Measurements from ENCODE around the gene METTL2B.

METTL2B gene

DNA sequence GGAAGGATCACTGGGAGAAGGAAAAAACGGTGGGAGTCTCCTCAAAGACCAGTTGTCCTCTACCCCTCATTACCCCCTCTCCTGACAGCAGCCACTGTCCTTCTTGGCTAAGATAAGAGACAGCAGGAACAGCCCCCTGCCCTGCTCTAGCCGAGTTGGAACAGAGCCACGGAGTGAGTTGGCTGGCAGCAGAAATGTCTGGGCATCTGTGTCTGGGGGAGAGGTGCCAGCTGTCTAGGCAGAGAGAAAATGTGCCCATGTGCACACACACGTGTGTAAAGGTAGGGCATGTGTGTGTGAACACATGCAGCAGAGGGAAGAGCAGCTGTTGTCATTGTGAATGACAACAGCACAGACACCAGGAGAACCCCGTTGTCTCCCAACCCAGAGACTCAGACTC is 30.2 kb upstream of the METTL2B start:
- Histone ChIP-seq H3K4me3 (ENCODE audit: low read depth in 1 of 2, low read length in 2 of 2) (no peak overlapping the region), H3K36me3 (ENCODE audit: control insufficient read depth in 1 of 2, insufficient read depth in 2 of 2, low read length in 2 of 2) (no peaks in the 10 kb centered on the region), H3K27me3 (ENCODE audit: low read depth, low read length) (no peaks in the 10 kb centered on the region), H3K4me1 (ENCODE audit: control insufficient read depth in 1 of 2, insufficient read depth in 2 of 2, low read length in 2 of 2) (no peaks in the 10 kb centered on the region), H3K27ac (ENCODE audit: low read length) (no peak overlapping the region), H3K9me3 (ENCODE audit: control insufficient read depth in 1 of 2, low read length in 2 of 2) (no peaks in the 10 kb centered on the region)

DNA sequence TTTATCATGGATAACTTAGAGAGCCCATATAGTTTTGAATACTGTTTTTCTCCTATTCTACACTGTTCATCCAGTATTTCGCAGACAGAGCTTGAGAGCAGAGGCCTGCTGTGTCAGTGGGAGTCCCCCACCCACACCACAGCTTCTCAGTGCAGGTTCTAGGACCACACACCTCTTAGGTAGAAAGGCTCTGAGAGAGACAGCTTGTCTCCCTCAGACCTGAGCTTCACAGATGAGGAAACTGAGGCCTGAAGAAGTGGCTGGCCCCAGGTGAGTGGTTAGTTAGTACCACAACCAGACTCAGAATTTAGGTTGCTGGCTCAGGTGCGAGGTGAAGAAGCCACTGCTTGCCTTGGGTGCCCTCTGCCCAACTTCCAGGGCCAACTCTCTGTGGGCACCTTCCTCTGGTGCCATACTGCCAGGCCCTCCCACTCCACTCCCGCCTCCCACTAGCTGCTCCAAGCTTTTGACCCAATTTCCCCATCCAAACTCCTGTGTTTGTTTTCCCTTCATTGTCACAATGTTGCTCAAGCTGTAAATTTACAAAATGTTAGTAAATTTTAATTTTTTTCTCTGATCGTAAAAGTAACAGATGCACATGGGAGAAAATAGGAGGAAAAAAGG is 28.5 kb upstream of the METTL2B start:
- H3K4me1 ChIP-seq (ENCODE audit: control insufficient read depth in 1 of 2, insufficient read depth in 2 of 2, low read length in 2 of 2) = no peaks in the 10 kb centered on the region
- no peaks in the 10 kb centered on the region for H3K9me3 ChIP-seq (ENCODE audit: control insufficient read depth in 1 of 2, low read length in 2 of 2)
- H3K27ac ChIP-seq (ENCODE audit: low read length) = no peak overlapping the region
- no peaks in the 10 kb centered on the region for H3K27me3 ChIP-seq (ENCODE audit: low read depth, low read length)
- no peak overlapping the region for H3K4me3 ChIP-seq (ENCODE audit: low read depth in 1 of 2, low read length in 2 of 2)
- no peaks in the 10 kb centered on the region for H3K36me3 ChIP-seq (ENCODE audit: control insufficient read depth in 1 of 2, insufficient read depth in 2 of 2, low read length in 2 of 2)

DNA sequence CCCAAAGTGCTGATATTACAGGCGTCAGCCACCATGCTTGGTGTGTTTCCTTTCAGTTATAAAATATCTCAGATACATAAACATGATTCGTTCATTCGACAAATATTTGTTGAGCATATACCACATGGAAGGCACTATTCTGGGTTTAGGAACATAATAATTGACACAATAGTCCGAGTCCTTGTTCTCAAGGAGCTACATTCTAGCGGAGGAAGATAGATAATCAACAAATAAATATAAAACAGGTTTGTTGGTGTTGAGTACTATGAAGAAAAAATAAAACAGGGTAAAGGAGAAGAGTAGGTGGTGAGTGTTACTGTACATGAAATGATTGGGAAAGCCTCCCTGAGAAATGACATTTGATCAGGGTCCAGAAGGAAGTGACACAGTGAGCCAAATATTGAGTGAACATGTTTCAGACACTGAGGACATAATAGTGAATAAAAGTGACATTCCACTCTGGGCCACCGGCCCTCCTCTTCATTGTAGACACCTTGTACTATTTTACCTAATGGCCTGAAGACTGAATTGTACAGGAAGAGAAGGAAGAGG is 27.7 kb upstream of the METTL2B start:
- Histone ChIP-seq H3K27me3 (ENCODE audit: low read depth, low read length) (no peaks in the 10 kb centered on the region), H3K36me3 (ENCODE audit: control insufficient read depth in 1 of 2, insufficient read depth in 2 of 2, low read length in 2 of 2) (no peaks in the 10 kb centered on the region), H3K4me3 (ENCODE audit: low read depth in 1 of 2, low read length in 2 of 2) (no peak overlapping the region), H3K9me3 (ENCODE audit: control insufficient read depth in 1 of 2, low read length in 2 of 2) (no peaks in the 10 kb centered on the region), H3K4me1 (ENCODE audit: control insufficient read depth in 1 of 2, insufficient read depth in 2 of 2, low read length in 2 of 2) (peaks cover 3 to 5% of the 10 kb centered on the region in 2 donors), H3K27ac (ENCODE audit: low read length) (no peak overlapping the region)

DNA sequence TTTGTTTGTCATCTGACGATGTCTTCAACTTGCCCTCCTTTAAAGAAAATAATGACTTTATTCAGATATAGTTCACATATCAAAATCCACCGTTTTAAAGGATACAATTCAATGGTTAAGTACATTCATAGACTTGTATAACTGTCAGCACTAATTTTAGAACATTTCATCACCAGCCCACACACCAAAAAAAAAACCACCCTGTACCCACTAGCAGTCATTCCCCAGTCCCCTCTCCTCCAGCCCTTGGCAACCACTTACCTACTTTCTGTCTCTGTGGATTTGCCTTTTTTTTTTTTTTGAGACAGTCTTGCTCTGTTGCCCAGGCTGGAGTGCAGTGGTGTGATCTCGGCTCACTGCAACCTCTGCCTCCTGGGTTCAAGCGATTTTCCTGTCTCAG is 26.1 kb upstream of the METTL2B start:
- Histone ChIP-seq H3K4me1 (ENCODE audit: control insufficient read depth in 1 of 2, insufficient read depth in 2 of 2, low read length in 2 of 2) (peaks cover 9 to 15% of the 10 kb centered on the region in 2 donors), H3K27me3 (ENCODE audit: low read depth, low read length) (no peaks in the 10 kb centered on the region), H3K27ac (ENCODE audit: low read length) (no peak overlapping the region), H3K9me3 (ENCODE audit: control insufficient read depth in 1 of 2, low read length in 2 of 2) (no peaks in the 10 kb centered on the region), H3K36me3 (ENCODE audit: control insufficient read depth in 1 of 2, insufficient read depth in 2 of 2, low read length in 2 of 2) (no peaks in the 10 kb centered on the region), H3K4me3 (ENCODE audit: low read depth in 1 of 2, low read length in 2 of 2) (no peak overlapping the region)

DNA sequence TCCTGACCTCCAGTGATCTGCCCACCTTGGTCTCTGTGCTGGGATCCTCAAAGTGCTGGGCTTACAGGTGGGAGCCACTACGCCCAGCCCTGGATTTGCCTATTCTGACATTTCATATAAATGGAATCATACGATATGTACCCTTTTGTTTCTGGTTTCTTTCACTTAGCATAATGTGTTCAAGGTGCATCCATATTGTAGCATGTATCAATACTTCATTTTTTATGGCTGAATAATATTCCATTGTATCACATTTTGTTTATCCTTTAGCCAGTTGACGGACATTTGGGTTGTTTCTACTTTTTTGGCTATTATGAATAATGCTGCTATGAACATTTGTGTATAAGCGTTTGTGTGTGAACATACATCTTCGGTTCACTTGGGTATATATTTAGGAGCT is 25.6 kb upstream of the METTL2B start:
- Histone ChIP-seq H3K4me3 (ENCODE audit: low read depth in 1 of 2, low read length in 2 of 2) (no peak overlapping the region), H3K4me1 (ENCODE audit: control insufficient read depth in 1 of 2, insufficient read depth in 2 of 2, low read length in 2 of 2) (peaks cover 9 to 16% of the 10 kb centered on the region in 2 donors), H3K9me3 (ENCODE audit: control insufficient read depth in 1 of 2, low read length in 2 of 2) (no peaks in the 10 kb centered on the region), H3K27ac (ENCODE audit: low read length) (no peak overlapping the region), H3K36me3 (ENCODE audit: control insufficient read depth in 1 of 2, insufficient read depth in 2 of 2, low read length in 2 of 2) (no peaks in the 10 kb centered on the region), H3K27me3 (ENCODE audit: low read depth, low read length) (no peaks in the 10 kb centered on the region)

DNA sequence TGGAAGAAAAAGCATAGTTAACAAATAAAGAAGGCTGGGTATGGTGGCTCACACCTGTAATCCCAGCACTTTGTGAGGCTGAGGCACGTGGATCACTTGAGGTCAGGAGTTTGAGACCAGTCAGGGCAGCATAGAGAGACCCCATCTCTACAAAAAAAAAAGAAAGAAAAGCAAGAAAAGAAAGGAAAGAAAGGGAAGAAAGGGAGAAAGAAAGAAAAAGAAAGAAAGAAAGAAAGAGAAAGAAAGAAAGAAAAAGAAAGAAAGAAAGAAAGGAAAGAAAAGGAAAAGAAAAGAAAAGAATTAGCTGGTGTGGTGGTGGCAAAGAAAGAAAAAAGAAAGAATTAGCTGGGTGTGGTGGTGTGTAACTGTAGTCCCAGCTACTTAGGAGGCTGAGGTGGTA is 24.0 kb upstream of the METTL2B start:
- Histone ChIP-seq H3K4me1 (ENCODE audit: control insufficient read depth in 1 of 2, insufficient read depth in 2 of 2, low read length in 2 of 2) (peaks cover 9 to 28% of the 10 kb centered on the region in 2 donors), H3K27me3 (ENCODE audit: low read depth, low read length) (no peaks in the 10 kb centered on the region), H3K4me3 (ENCODE audit: low read depth in 1 of 2, low read length in 2 of 2) (no peak overlapping the region), H3K27ac (ENCODE audit: low read length) (no peak overlapping the region), H3K36me3 (ENCODE audit: control insufficient read depth in 1 of 2, insufficient read depth in 2 of 2, low read length in 2 of 2) (no peaks in the 10 kb centered on the region), H3K9me3 (ENCODE audit: control insufficient read depth in 1 of 2, low read length in 2 of 2) (no peaks in the 10 kb centered on the region)

DNA sequence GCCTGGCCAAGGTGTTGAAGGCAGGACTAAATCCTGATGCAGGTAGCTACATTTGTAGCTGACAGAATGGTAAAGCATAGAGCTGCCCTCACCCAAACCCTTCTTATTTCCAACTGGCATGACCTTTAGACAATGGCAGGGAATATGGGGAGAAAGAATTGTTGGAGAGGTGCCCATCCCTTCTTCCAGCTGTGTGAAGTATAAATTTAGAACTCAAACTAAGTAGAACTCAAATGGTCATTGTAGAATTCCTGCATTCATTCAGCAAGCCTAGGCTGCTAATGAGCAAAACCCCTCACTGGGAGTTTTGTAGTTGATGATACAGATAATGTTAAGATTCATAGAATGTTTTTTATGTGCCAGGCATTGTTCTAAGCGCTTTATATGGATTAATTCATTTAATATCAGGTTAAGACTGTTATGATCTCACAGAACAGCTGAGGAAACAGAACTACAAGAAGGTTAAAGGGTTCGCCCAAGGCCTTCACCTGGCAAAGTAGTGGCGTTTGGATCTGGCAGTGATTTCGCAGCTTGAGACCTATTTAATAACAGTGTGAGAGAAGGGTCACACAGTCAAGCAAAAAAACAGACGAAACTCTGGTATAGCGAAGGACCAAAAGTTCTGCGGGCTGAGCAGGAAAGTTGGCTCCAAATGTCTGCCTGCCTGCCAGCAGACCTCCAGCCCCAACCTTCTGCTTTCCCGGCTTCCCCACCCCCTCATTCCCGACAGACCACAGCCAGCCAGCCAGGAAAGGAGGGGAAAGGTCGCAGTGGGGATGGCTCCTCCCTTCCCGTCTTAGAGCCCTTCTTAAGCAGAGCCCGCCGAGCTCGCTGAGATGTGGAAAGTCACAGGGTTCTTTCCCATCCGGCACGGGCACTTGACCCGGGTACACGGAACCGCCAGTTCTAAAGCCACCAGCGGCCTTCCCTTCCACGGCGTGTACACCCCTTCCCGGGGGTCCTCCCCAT is 22.4 kb upstream of the METTL2B start:
- Histone ChIP-seq H3K4me3 (ENCODE audit: low read depth in 1 of 2, low read length in 2 of 2) (peak overlapping the region; percentile 32 to 86), H3K27ac (ENCODE audit: low read length) (peak overlapping the region; percentile 97), H3K4me1 (ENCODE audit: control insufficient read depth in 1 of 2, insufficient read depth in 2 of 2, low read length in 2 of 2) (peaks cover 15 to 34% of the 10 kb centered on the region in 2 donors), H3K9me3 (ENCODE audit: control insufficient read depth in 1 of 2, low read length in 2 of 2) (no peaks in the 10 kb centered on the region), H3K36me3 (ENCODE audit: control insufficient read depth in 1 of 2, insufficient read depth in 2 of 2, low read length in 2 of 2) (no peaks in the 10 kb centered on the region), H3K27me3 (ENCODE audit: low read depth, low read length) (no peaks in the 10 kb centered on the region)

DNA sequence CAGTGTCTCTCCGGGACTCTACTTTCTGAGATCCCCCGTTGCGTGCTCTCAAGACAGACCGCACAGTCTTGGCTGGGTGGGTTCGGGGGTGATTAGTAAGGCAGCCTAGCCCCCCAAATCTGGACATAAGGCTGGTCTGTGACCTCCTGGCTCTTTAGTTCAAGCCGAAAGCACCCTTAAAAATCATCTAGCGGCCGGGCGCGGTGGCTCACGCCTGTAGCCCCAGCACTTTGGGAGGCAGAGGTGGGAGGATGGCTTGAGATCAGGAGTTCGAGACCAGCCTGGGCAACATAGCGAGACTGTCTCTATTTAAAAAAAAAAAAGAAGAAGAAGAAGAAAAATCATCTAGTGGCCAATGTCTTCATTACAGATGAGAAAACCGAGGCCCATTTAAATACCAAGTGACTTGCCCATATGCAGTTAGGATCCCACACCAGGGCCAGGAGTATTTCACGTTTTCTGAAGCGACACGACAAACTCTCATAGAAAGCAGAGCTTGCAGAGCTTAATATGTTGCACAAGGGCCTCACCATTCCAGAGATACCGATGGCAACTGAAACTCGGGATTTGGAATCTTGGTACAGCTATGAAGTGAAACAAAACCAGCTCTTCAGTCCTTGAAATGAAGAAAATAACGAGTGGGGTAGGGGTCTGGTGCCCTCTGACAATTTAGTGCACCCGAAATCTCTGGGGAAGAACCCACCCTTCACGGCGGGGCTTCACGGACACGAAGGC is 21.6 kb upstream of the METTL2B start:
- Histone ChIP-seq H3K4me1 (ENCODE audit: control insufficient read depth in 1 of 2, insufficient read depth in 2 of 2, low read length in 2 of 2) (peaks cover 18 to 36% of the 10 kb centered on the region in 2 donors), H3K4me3 (ENCODE audit: low read depth in 1 of 2, low read length in 2 of 2) (peak overlapping the region; percentile 86 to 88), H3K27me3 (ENCODE audit: low read depth, low read length) (no peaks in the 10 kb centered on the region), H3K36me3 (ENCODE audit: control insufficient read depth in 1 of 2, insufficient read depth in 2 of 2, low read length in 2 of 2) (no peaks in the 10 kb centered on the region), H3K27ac (ENCODE audit: low read length) (peak overlapping the region; percentile 97), H3K9me3 (ENCODE audit: control insufficient read depth in 1 of 2, low read length in 2 of 2) (no peaks in the 10 kb centered on the region)

DNA sequence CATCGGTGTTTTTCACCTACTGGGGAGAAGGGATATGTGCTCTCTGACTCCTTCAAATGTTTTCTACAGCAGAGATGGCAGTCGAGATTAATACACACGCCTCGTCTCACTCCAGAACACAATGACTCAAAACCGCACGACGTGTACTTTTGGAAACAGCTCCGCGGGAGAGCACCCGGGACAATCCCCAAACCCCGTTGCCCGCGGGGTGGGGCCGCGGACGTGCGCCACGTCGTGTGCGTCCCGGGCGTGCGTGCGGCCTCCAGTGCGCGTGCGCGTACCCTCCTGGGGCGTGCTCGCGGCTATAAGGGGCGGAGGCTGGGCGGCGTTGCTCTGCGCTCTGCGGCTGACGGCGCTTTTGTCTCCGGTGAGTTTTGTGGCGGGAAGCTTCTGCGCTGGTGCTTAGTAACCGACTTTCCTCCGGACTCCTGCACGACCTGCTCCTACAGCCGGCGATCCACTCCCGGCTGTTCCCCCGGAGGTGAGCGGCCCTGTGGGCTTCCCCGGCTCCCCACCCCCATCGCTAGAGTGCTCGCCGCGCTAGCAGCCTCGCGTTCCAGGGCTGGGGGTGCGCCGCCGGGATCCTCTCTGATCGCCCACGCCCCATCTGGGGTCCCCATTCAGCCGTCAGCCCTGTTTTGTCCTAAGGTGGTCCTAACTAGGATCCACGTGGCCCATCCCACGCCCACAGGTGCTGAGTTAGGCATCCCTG is 20.8 kb upstream of the METTL2B start, which contains the start of gene HILPDA:
HILPDA (plus strand) TSS at position 336 of the 712 bp plus-strand sequence. CDS start 1,391 bp downstream, outside the sequence.
- Histone ChIP-seq H3K36me3 (ENCODE audit: control insufficient read depth in 1 of 2, insufficient read depth in 2 of 2, low read length in 2 of 2) (no peaks in the 10 kb centered on the region), H3K4me3 (ENCODE audit: low read depth in 1 of 2, low read length in 2 of 2) (peak within 1 kb of the TSS; percentile 86 to 88), H3K27ac (ENCODE audit: low read length) (peak within 1 kb of the TSS; percentile 97), H3K27me3 (ENCODE audit: low read depth, low read length) (no peaks in the 10 kb centered on the region), H3K9me3 (ENCODE audit: control insufficient read depth in 1 of 2, low read length in 2 of 2) (no peaks in the 10 kb centered on the region), H3K4me1 (ENCODE audit: control insufficient read depth in 1 of 2, insufficient read depth in 2 of 2, low read length in 2 of 2) (peaks cover 18 to 36% of the 10 kb centered on the region in 2 donors)

DNA sequence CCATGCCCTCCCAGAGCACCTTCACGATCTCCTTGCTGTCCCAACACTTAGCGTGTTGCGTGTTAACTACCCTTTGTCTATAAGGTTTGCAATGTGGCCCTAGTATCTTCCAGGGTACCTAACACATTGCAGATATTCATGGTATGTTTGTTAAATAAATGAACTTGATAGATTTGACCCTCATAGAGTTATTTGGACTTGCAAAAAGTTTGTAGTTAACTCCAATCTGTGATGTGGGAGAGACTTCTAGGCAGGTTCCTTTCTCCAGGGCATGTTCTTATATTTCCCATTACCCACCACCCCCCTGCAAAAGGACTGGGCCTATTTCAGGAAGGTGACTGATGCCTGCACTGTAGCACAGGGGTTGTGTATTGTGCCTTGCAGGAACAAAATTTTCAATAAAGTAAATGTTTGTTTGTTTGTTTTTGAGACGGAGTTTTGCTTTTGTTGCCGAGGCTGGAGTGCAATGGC is 20.3 kb upstream of the METTL2B start:
- Histone ChIP-seq H3K4me3 (ENCODE audit: low read depth in 1 of 2, low read length in 2 of 2) (peak overlapping the region; percentile 86 to 88), H3K27ac (ENCODE audit: low read length) (peak overlapping the region; percentile 74), H3K4me1 (ENCODE audit: control insufficient read depth in 1 of 2, insufficient read depth in 2 of 2, low read length in 2 of 2) (peaks cover 18 to 36% of the 10 kb centered on the region in 2 donors), H3K9me3 (ENCODE audit: control insufficient read depth in 1 of 2, low read length in 2 of 2) (no peaks in the 10 kb centered on the region), H3K27me3 (ENCODE audit: low read depth, low read length) (no peaks in the 10 kb centered on the region), H3K36me3 (ENCODE audit: control insufficient read depth in 1 of 2, insufficient read depth in 2 of 2, low read length in 2 of 2) (no peaks in the 10 kb centered on the region)

All from muscle layer of duodenum (tissue), 2 donors.